Mesenchymal stem cell (in vitro differentiated cells and primary cell): ENCODE measurements around the gene MYO1D.

Experiments
- DNase-seq: peaks from one replicate; pipeline ENCODE4 v3.0.0-alpha.2; 2013
- H2AFZ ChIP-seq: one replicate; pipeline ENCODE4 v1.6.1; 2013; ENCODE audit warnings: low read depth, mild to moderate bottlenecking, control low read depth, inconsistent platforms, low read length, moderate library complexity
- H2AK5ac ChIP-seq: 2 replicates; pipeline ENCODE4 v1.6.1; 2013; ENCODE audit warnings: low read length, moderate library complexity, mild to moderate bottlenecking, inconsistent platforms; ENCODE audit not compliant: severe bottlenecking
- H2BK120ac ChIP-seq: one replicate; pipeline ENCODE4 v1.6.1; 2013; ENCODE audit warnings: low read depth, mild to moderate bottlenecking, inconsistent platforms, low read length, moderate library complexity
- H2BK12ac ChIP-seq, 2 experiments: one replicate each; pipeline ENCODE4 v1.6.1; 2013; ENCODE audit warnings: inconsistent platforms in 2 of 2, low read length in 2 of 2, mild to moderate bottlenecking in 2 of 2, moderate library complexity in 2 of 2, control low read depth in 1 of 2
- H2BK15ac ChIP-seq: one replicate; pipeline ENCODE4 v1.6.1; 2013; ENCODE audit warnings: mild to moderate bottlenecking, low read depth, inconsistent platforms; ENCODE audit not compliant: poor library complexity, severe bottlenecking
- H2BK5ac ChIP-seq: 2 replicates; pipeline ENCODE4 v1.6.1; 2013; ENCODE audit warnings: low read depth, mild to moderate bottlenecking, low read length, control low read depth, inconsistent platforms; ENCODE audit not compliant: poor library complexity, severe bottlenecking
- H3K14ac ChIP-seq, 2 experiments: one replicate each; pipeline ENCODE4 v1.6.1; 2013; ENCODE audit warnings: inconsistent platforms in 2 of 2, low read length in 2 of 2, control low read depth in 1 of 2, mild to moderate bottlenecking in 1 of 2, moderate library complexity in 1 of 2
- H3K18ac ChIP-seq, 2 experiments: one replicate each; pipeline ENCODE4 v1.6.1; 2013; ENCODE audit warnings: inconsistent platforms in 2 of 2, low read length in 2 of 2, control low read depth in 1 of 2, low read depth in 1 of 2, mild to moderate bottlenecking in 1 of 2
- H3K23ac ChIP-seq, 2 experiments: one replicate each; pipeline ENCODE4 v1.6.1; 2013; ENCODE audit warnings: inconsistent platforms in 2 of 2, low read length in 2 of 2, mild to moderate bottlenecking in 2 of 2, moderate library complexity in 2 of 2, control low read depth in 1 of 2
- H3K27ac ChIP-seq: 2 replicates; pipeline ENCODE4 v1.5.1; 2013; ENCODE audit warnings: mild to moderate bottlenecking, moderate library complexity, low read length, control low read depth, inconsistent platforms; ENCODE audit not compliant: poor library complexity, severe bottlenecking
- H3K27me3 ChIP-seq, 2 experiments: 2 replicates each; pipeline versions ENCODE4 v1.6.1 to v1.7.0; 2013; ENCODE audit warnings: low read length in 2 of 2, mild to moderate bottlenecking in 2 of 2, moderate library complexity in 2 of 2, control low read depth in 1 of 2, inconsistent platforms in 1 of 2; ENCODE audit not compliant: control insufficient read depth in 1 of 2, insufficient read depth in 1 of 2
- H3K36me3 ChIP-seq, 2 experiments: 2 replicates each; pipeline versions ENCODE4 v1.6.1 to v1.7.0; 2013; ENCODE audit warnings: low read length in 2 of 2, control low read depth in 1 of 2, inconsistent platforms in 1 of 2, low read depth in 1 of 2, mild to moderate bottlenecking in 1 of 2; ENCODE audit not compliant: insufficient read depth in 2 of 2, control insufficient read depth in 1 of 2
- H3K4ac ChIP-seq, 2 experiments: one replicate each; pipeline ENCODE4 v1.6.1; 2013; ENCODE audit warnings: inconsistent platforms in 2 of 2, low read length in 2 of 2, mild to moderate bottlenecking in 2 of 2, moderate library complexity in 2 of 2, control low read depth in 1 of 2, low read depth in 1 of 2
- H3K4me1 ChIP-seq: 2 replicates; pipeline ENCODE4 v1.6.1; 2013; ENCODE audit warnings: low read depth, low read length, control low read depth; ENCODE audit not compliant: control insufficient read depth, insufficient read depth
- H3K4me2 ChIP-seq: 2 replicates; pipeline ENCODE4 v1.6.1; 2013; ENCODE audit warnings: low read length, mild to moderate bottlenecking, inconsistent platforms; ENCODE audit not compliant: poor library complexity, severe bottlenecking
- H3K4me3 ChIP-seq, 2 experiments: 2 replicates each; pipeline versions ENCODE4 v1.5.1 to v1.7.0; 2013; ENCODE audit warnings: low read length in 2 of 2, mild to moderate bottlenecking in 2 of 2, control low read depth in 1 of 2, low read depth in 1 of 2; ENCODE audit not compliant: insufficient read depth in 1 of 2
- H3K79me1 ChIP-seq: replicated peaks from 2 replicates; pipeline ENCODE4 v1.6.1; 2013; ENCODE audit warnings: mild to moderate bottlenecking, control low read depth, low read length, inconsistent platforms; ENCODE audit not compliant: poor library complexity, severe bottlenecking
- H3K9ac ChIP-seq: 2 replicates; pipeline ENCODE4 v1.7.0; 2013; ENCODE audit warnings: mild to moderate bottlenecking, low read length, moderate library complexity
- H3K9me3 ChIP-seq: 2 replicates; pipeline ENCODE4 v1.7.0; 2013; ENCODE audit warnings: mild to moderate bottlenecking, low read length; ENCODE audit not compliant: control insufficient read depth
- H4K8ac ChIP-seq: one replicate; pipeline ENCODE4 v1.6.1; 2013; ENCODE audit warnings: inconsistent platforms, mild to moderate bottlenecking, low read length, moderate library complexity
- H4K91ac ChIP-seq: one replicate; pipeline ENCODE4 v1.6.1; 2013; ENCODE audit warnings: mild to moderate bottlenecking, low read length, inconsistent platforms
- WGBS: methylation state at CpG from one replicate; pipeline ENCODE4 v1.1.7; 2013; ENCODE audit warnings: mixed read lengths; 5-methylcytosine and 5-hydroxymethylcytosine counted together

The MYO1D gene

GRCh38 chr17:32834104-32834503, 42.8 kb downstream of the MYO1D start:
- Histone ChIP-seq H3K9me3 (no peaks in the 10 kb centered on the region), H4K8ac (no peak overlapping the region), H3K14ac (no peak overlapping the region), H2BK15ac (no peak overlapping the region), H3K4me2 (no peak overlapping the region), H2AK5ac (no peak overlapping the region), H2BK5ac (no peak overlapping the region), H3K27me3 (no peaks in the 10 kb centered on the region), H2AFZ (no peak overlapping the region), H3K23ac (no peak overlapping the region), H2BK120ac (no peak overlapping the region), H3K4me1 (no peaks in the 10 kb centered on the region), H3K27ac (no peak overlapping the region), H3K18ac (no peak overlapping the region), H4K91ac (no peak overlapping the region), H3K36me3 (no peaks in the 10 kb centered on the region), H3K9ac (no peak overlapping the region), H2BK12ac (no peak overlapping the region), H3K4me3 (no peak overlapping the region), H3K4ac (no peak overlapping the region), H3K79me1 (no peaks in the 10 kb centered on the region)
- no CpG with 5 or more reads among the region's 2 CpGs for WGBS
- DNase-seq = no peak

- WGBS = 93% methylated on average over 4 of the region's 4 CpGs
- no peak overlapping the region for H3K9ac ChIP-seq
- no peak overlapping the region for H3K23ac ChIP-seq
- no peak overlapping the region for H3K4ac ChIP-seq
- no peak overlapping the region for H2AFZ ChIP-seq
- no peak overlapping the region for H2BK12ac ChIP-seq
- H3K4me3 ChIP-seq = no peak overlapping the region
- H3K27me3 ChIP-seq = no peaks in the 10 kb centered on the region
- no peak overlapping the region for H3K27ac ChIP-seq
- no peak overlapping the region for H3K18ac ChIP-seq
- H3K14ac ChIP-seq = no peak overlapping the region
- no peak overlapping the region for H2AK5ac ChIP-seq
- H3K4me2 ChIP-seq = no peak overlapping the region
- no peak overlapping the region for H4K8ac ChIP-seq
- no peaks in the 10 kb centered on the region for H3K79me1 ChIP-seq
- DNase-seq = no peak
- H2BK15ac ChIP-seq = no peak overlapping the region
- H3K4me1 ChIP-seq = no peaks in the 10 kb centered on the region
- no peak overlapping the region for H2BK120ac ChIP-seq
- no peaks in the 10 kb centered on the region for H3K36me3 ChIP-seq
- no peaks in the 10 kb centered on the region for H3K9me3 ChIP-seq
- H4K91ac ChIP-seq = no peak overlapping the region
- no peak overlapping the region for H2BK5ac ChIP-seq
Observed at GRCh38 chr17:32833526-32833925, 43.4 kb downstream of the MYO1D start.

GRCh38 chr17:32833076-32833475, 43.8 kb downstream of the MYO1D start:
- H2BK120ac ChIP-seq = no peak overlapping the region
- no peak overlapping the region for H4K91ac ChIP-seq
- H2AK5ac ChIP-seq = no peak overlapping the region
- no peak overlapping the region for H3K14ac ChIP-seq
- H3K4ac ChIP-seq = no peak overlapping the region
- no peak overlapping the region for H3K23ac ChIP-seq
- H3K4me2 ChIP-seq = no peak overlapping the region
- no peak for DNase-seq
- no peak overlapping the region for H2BK12ac ChIP-seq
- H3K9ac ChIP-seq = no peak overlapping the region
- H2BK15ac ChIP-seq = no peak overlapping the region
- H3K27me3 ChIP-seq = no peaks in the 10 kb centered on the region
- H3K27ac ChIP-seq = no peak overlapping the region
- no peak overlapping the region for H4K8ac ChIP-seq
- no peaks in the 10 kb centered on the region for H3K79me1 ChIP-seq
- no peaks in the 10 kb centered on the region for H3K4me1 ChIP-seq
- 89% methylated on average over 5 of the region's 5 CpGs for WGBS
- no peaks in the 10 kb centered on the region for H3K36me3 ChIP-seq
- H3K9me3 ChIP-seq = no peaks in the 10 kb centered on the region
- no peak overlapping the region for H2AFZ ChIP-seq
- no peak overlapping the region for H2BK5ac ChIP-seq
- H3K18ac ChIP-seq = no peak overlapping the region
- no peak overlapping the region for H3K4me3 ChIP-seq

DNA sequence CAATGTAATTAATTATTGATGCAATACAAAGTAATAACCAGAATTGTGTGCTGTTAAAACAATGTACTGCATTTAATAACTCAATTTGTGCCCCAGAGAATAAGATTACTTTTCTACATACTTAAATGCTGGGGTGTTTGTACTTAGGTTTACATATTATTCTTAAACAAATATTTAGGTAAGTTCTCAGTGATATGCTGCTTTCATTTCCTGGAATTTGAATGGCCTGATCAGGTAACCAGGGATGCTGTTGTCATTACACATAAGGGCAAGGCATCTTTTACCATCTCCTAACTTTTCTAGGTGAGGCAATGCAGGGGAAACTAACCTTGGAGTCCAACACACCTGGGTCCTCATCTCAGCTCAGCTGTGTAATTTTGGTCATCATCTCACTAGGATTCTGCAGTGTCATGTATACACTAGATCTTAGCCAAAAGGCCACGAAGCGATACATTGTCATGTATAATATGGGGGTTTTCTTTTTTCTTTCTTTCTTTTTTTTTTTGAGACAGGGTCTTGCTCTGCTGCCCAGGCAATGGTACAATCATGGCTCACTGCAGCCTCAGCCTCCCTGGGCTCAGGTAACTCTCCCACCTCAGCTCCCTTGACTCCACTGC, 45.2 kb downstream of the MYO1D start:
- H3K79me1 ChIP-seq = no peaks in the 10 kb centered on the region
- H2AK5ac ChIP-seq = no peak overlapping the region
- no peaks in the 10 kb centered on the region for H3K4me1 ChIP-seq
- no CpG with 5 or more reads among the region's 2 CpGs for WGBS
- no peak overlapping the region for H2BK12ac ChIP-seq
- no peak overlapping the region for H2BK5ac ChIP-seq
- H3K18ac ChIP-seq = no peak overlapping the region
- H3K27ac ChIP-seq = no peak overlapping the region
- no peak overlapping the region for H3K9ac ChIP-seq
- no peaks in the 10 kb centered on the region for H3K9me3 ChIP-seq
- no peak overlapping the region for H2BK120ac ChIP-seq
- no peak overlapping the region for H3K4me3 ChIP-seq
- no peak overlapping the region for H3K23ac ChIP-seq
- H2AFZ ChIP-seq = no peak overlapping the region
- no peak overlapping the region for H4K8ac ChIP-seq
- H4K91ac ChIP-seq = no peak overlapping the region
- H3K36me3 ChIP-seq = no peaks in the 10 kb centered on the region
- H2BK15ac ChIP-seq = no peak overlapping the region
- no peak overlapping the region for H3K14ac ChIP-seq
- H3K4me2 ChIP-seq = no peak overlapping the region
- no peak for DNase-seq
- H3K27me3 ChIP-seq = no peaks in the 10 kb centered on the region
- no peak overlapping the region for H3K4ac ChIP-seq
